ENCODE measurements around the gene HSD17B4. TPM values are rescaled to one million over a fixed set of nuclear protein-coding genes. Genes with fewer than 3 reads are reported as not detected.
A peak's percentile ranks its signal among the peaks of the same experiment; 100 is the strongest.

HSD17B4 gene
- polyA plus RNA-seq, 4 donors = 129 to 424 (median 237) TPM

GRCh38 chr5:119454171-119454570 is 1.9 kb downstream of the HSD17B4 start:
- H3K4me3 ChIP-seq (ENCODE audit: low read depth in 1 of 3, low read length in 3 of 3) = no peak overlapping the region
- FAIRE-seq = no peak

GRCh38 chr5:119458911-119459632 is 6.8 kb downstream of the HSD17B4 start:
- FAIRE-seq (no peak), DNase-seq (peak in 1 of 2 donors; percentile 17)
- Histone ChIP-seq H3K4me3 (ENCODE audit: low read depth in 1 of 3, low read length in 3 of 3) (no peak overlapping the region), H3K27me3 (ENCODE audit: control insufficient read depth in 3 of 3, insufficient read depth in 3 of 3, low read length in 3 of 3) (no peaks in the 10 kb centered on the region), H3K36me3 (ENCODE audit: control insufficient read depth in 3 of 3, insufficient read depth in 2 of 3, low read depth in 1 of 3, low read length in 3 of 3) (peaks cover 0 to 10% (median 9%) of the 10 kb centered on the region in 3 donors), H3K27ac (ENCODE audit: low read depth in 1 of 3, low read length in 2 of 3) (no peak overlapping the region), H3K4me1 (ENCODE audit: control insufficient read depth in 3 of 3, insufficient read depth in 2 of 3, low read depth in 1 of 3, low read length in 2 of 3) (no peaks in the 10 kb centered on the region), H3K9me3 (ENCODE audit: control insufficient read depth in 2 of 2, insufficient read depth in 1 of 2, low read depth in 1 of 2, low read length in 1 of 2) (no peaks in the 10 kb centered on the region)
- WGBS, 3 donors = 41 to 60% (median 50%) methylated on average over 4 of the region's 4 CpGs

More at GRCh38 chr5:119454171-119454570, 1.9 kb downstream of the HSD17B4 start:
- Histone ChIP-seq H3K27me3 (ENCODE audit: control insufficient read depth in 3 of 3, insufficient read depth in 3 of 3, low read length in 3 of 3) (no peaks in the 10 kb centered on the region), H3K27ac (ENCODE audit: low read depth in 1 of 3, low read length in 2 of 3) (no peak overlapping the region), H3K4me1 (ENCODE audit: control insufficient read depth in 3 of 3, insufficient read depth in 2 of 3, low read depth in 1 of 3, low read length in 2 of 3) (peaks cover 0 to 2% (median 0%) of the 10 kb centered on the region in 3 donors), H3K9me3 (ENCODE audit: control insufficient read depth in 2 of 2, insufficient read depth in 1 of 2, low read depth in 1 of 2, low read length in 1 of 2) (peaks cover 0 to 14% of the 10 kb centered on the region in 2 donors), H3K36me3 (ENCODE audit: control insufficient read depth in 3 of 3, insufficient read depth in 2 of 3, low read depth in 1 of 3, low read length in 3 of 3) (peaks cover 0 to 7% (median 4%) of the 10 kb centered on the region in 3 donors)
- peak in 1 of 2 donors; percentile 29 for DNase-seq
- WGBS, 3 donors = 62 to 88% (median 83%) methylated on average over 3 of the region's 3 CpGs

GRCh38 chr5:119465640-119466039 is 13.3 kb downstream of the HSD17B4 start:
- no peak for DNase-seq
- no peak overlapping the region for H3K4me3 ChIP-seq (ENCODE audit: low read depth in 1 of 3, low read length in 3 of 3)
- no peaks in the 10 kb centered on the region for H3K4me1 ChIP-seq (ENCODE audit: control insufficient read depth in 3 of 3, insufficient read depth in 2 of 3, low read depth in 1 of 3, low read length in 2 of 3)
- peaks cover 0 to 12% of the 10 kb centered on the region in 2 donors for H3K9me3 ChIP-seq (ENCODE audit: control insufficient read depth in 2 of 2, insufficient read depth in 1 of 2, low read depth in 1 of 2, low read length in 1 of 2)
- no peak for FAIRE-seq
- H3K27ac ChIP-seq (ENCODE audit: low read depth in 1 of 3, low read length in 2 of 3) = no peak overlapping the region
- H3K27me3 ChIP-seq (ENCODE audit: control insufficient read depth in 3 of 3, insufficient read depth in 3 of 3, low read length in 3 of 3) = no peaks in the 10 kb centered on the region
- peaks cover 0 to 11% (median 2%) of the 10 kb centered on the region in 3 donors for H3K36me3 ChIP-seq (ENCODE audit: control insufficient read depth in 3 of 3, insufficient read depth in 2 of 3, low read depth in 1 of 3, low read length in 3 of 3)
- WGBS, 3 donors = 96 to 100% (median 97%) methylated on average over 1 of the region's 1 CpG

- no peak for DNase-seq
- no peak for FAIRE-seq
- WGBS, 3 donors = 91 to 96% (median 96%) methylated on average over 1 of the region's 1 CpG
These were observed 16.0 kb downstream of the HSD17B4 start for GRCh38 chr5:119468286-119468685.

GRCh38 chr5:119470105-119470763 is 17.9 kb downstream of the HSD17B4 start:
- H3K27me3 ChIP-seq (ENCODE audit: control insufficient read depth in 3 of 3, insufficient read depth in 3 of 3, low read length in 3 of 3) = no peaks in the 10 kb centered on the region
- no peak overlapping the region for H3K27ac ChIP-seq (ENCODE audit: low read depth in 1 of 3, low read length in 2 of 3)
- H3K9me3 ChIP-seq (ENCODE audit: control insufficient read depth in 2 of 2, insufficient read depth in 1 of 2, low read depth in 1 of 2, low read length in 1 of 2) = peaks cover 0 to 12% of the 10 kb centered on the region in 2 donors
- WGBS, 3 donors = 91 to 96% (median 92%) methylated on average over 3 of the region's 3 CpGs
- no peaks in the 10 kb centered on the region for H3K4me1 ChIP-seq (ENCODE audit: control insufficient read depth in 3 of 3, insufficient read depth in 2 of 3, low read depth in 1 of 3, low read length in 2 of 3)
- no peak for FAIRE-seq
- H3K4me3 ChIP-seq (ENCODE audit: low read depth in 1 of 3, low read length in 3 of 3) = no peak overlapping the region
- no peak for DNase-seq
- peaks cover 0 to 8% (median 0%) of the 10 kb centered on the region in 3 donors for H3K36me3 ChIP-seq (ENCODE audit: control insufficient read depth in 3 of 3, insufficient read depth in 2 of 3, low read depth in 1 of 3, low read length in 3 of 3)

More at GRCh38 chr5:119468286-119468685, 16.0 kb downstream of the HSD17B4 start:
- Histone ChIP-seq H3K4me1 (ENCODE audit: control insufficient read depth in 3 of 3, insufficient read depth in 2 of 3, low read depth in 1 of 3, low read length in 2 of 3) (no peaks in the 10 kb centered on the region), H3K27ac (ENCODE audit: low read depth in 1 of 3, low read length in 2 of 3) (no peak overlapping the region), H3K36me3 (ENCODE audit: control insufficient read depth in 3 of 3, insufficient read depth in 2 of 3, low read depth in 1 of 3, low read length in 3 of 3) (peaks cover 0 to 11% (median 2%) of the 10 kb centered on the region in 3 donors), H3K4me3 (ENCODE audit: low read depth in 1 of 3, low read length in 3 of 3) (no peak overlapping the region), H3K27me3 (ENCODE audit: control insufficient read depth in 3 of 3, insufficient read depth in 3 of 3, low read length in 3 of 3) (no peaks in the 10 kb centered on the region), H3K9me3 (ENCODE audit: control insufficient read depth in 2 of 2, insufficient read depth in 1 of 2, low read depth in 1 of 2, low read length in 1 of 2) (peaks cover 0 to 12% of the 10 kb centered on the region in 2 donors)

- H3K27me3 ChIP-seq (ENCODE audit: control insufficient read depth in 3 of 3, insufficient read depth in 3 of 3, low read length in 3 of 3) = no peaks in the 10 kb centered on the region
- H3K36me3 ChIP-seq (ENCODE audit: control insufficient read depth in 3 of 3, insufficient read depth in 2 of 3, low read depth in 1 of 3, low read length in 3 of 3) = peaks cover 0 to 8% (median 0%) of the 10 kb centered on the region in 3 donors
- H3K4me3 ChIP-seq (ENCODE audit: low read depth in 1 of 3, low read length in 3 of 3) = no peak overlapping the region
- FAIRE-seq (peak; percentile 26), DNase-seq (peak; percentile 9 to 25)
- WGBS, 3 donors = 61 to 74% (median 71%) methylated on average over 3 of the region's 3 CpGs
- no peaks in the 10 kb centered on the region for H3K4me1 ChIP-seq (ENCODE audit: control insufficient read depth in 3 of 3, insufficient read depth in 2 of 3, low read depth in 1 of 3, low read length in 2 of 3)
- no peak overlapping the region for H3K27ac ChIP-seq (ENCODE audit: low read depth in 1 of 3, low read length in 2 of 3)
- peaks cover 0 to 12% of the 10 kb centered on the region in 2 donors for H3K9me3 ChIP-seq (ENCODE audit: control insufficient read depth in 2 of 2, insufficient read depth in 1 of 2, low read depth in 1 of 2, low read length in 1 of 2)
These were observed 18.7 kb downstream of the HSD17B4 start for GRCh38 chr5:119470851-119471451.

- no peak for FAIRE-seq
- H3K9me3 ChIP-seq (ENCODE audit: control insufficient read depth in 2 of 2, insufficient read depth in 1 of 2, low read depth in 1 of 2, low read length in 1 of 2) = peaks cover 0 to 10% of the 10 kb centered on the region in 2 donors
- no peak overlapping the region for H3K27ac ChIP-seq (ENCODE audit: low read depth in 1 of 3, low read length in 2 of 3)
- peaks cover 0 to 13% (median 8%) of the 10 kb centered on the region in 3 donors for H3K36me3 ChIP-seq (ENCODE audit: control insufficient read depth in 3 of 3, insufficient read depth in 2 of 3, low read depth in 1 of 3, low read length in 3 of 3)
- DNase-seq = no peak
- no peaks in the 10 kb centered on the region for H3K4me1 ChIP-seq (ENCODE audit: control insufficient read depth in 3 of 3, insufficient read depth in 2 of 3, low read depth in 1 of 3, low read length in 2 of 3)
- no peaks in the 10 kb centered on the region for H3K27me3 ChIP-seq (ENCODE audit: control insufficient read depth in 3 of 3, insufficient read depth in 3 of 3, low read length in 3 of 3)
- 98 to 100% (median 100%) methylated on average over 1 of the region's 1 CpG for WGBS, 3 donors
- H3K4me3 ChIP-seq (ENCODE audit: low read depth in 1 of 3, low read length in 3 of 3) = no peak overlapping the region
These were observed 20.9 kb downstream of the HSD17B4 start for GRCh38 chr5:119473241-119473640.

- WGBS, 3 donors = 72 to 87% (median 81%) methylated on average over 1 of the region's 1 CpG
- FAIRE-seq = no peak
- no peaks in the 10 kb centered on the region for H3K9me3 ChIP-seq (ENCODE audit: control insufficient read depth in 2 of 2, insufficient read depth in 1 of 2, low read depth in 1 of 2, low read length in 1 of 2)
- peaks cover 0 to 14% (median 5%) of the 10 kb centered on the region in 3 donors for H3K36me3 ChIP-seq (ENCODE audit: control insufficient read depth in 3 of 3, insufficient read depth in 2 of 3, low read depth in 1 of 3, low read length in 3 of 3)
- H3K27me3 ChIP-seq (ENCODE audit: control insufficient read depth in 3 of 3, insufficient read depth in 3 of 3, low read length in 3 of 3) = no peaks in the 10 kb centered on the region
- DNase-seq = no peak
- H3K4me3 ChIP-seq (ENCODE audit: low read depth in 1 of 3, low read length in 3 of 3) = no peak overlapping the region
- no peak overlapping the region for H3K27ac ChIP-seq (ENCODE audit: low read depth in 1 of 3, low read length in 2 of 3)
- H3K4me1 ChIP-seq (ENCODE audit: control insufficient read depth in 3 of 3, insufficient read depth in 2 of 3, low read depth in 1 of 3, low read length in 2 of 3) = no peaks in the 10 kb centered on the region
These were observed 24.0 kb downstream of the HSD17B4 start for GRCh38 chr5:119476341-119476740.
